ENCODE measurements around the gene SPAG8. TPM values are rescaled to one million over a fixed set of nuclear protein-coding genes. Genes with fewer than 3 reads are reported as not detected.

The SPAG8 gene
- total and polyA plus RNA-seq, 10 of the 15 experiments (the other 5 are each of a cell fraction or from before 2014, with no cell fraction given): 0.40 to 1.1 (median 0.72) TPM

- ChIA-PET CTCF (interaction anchor here (1.1 to 12.7 kb wide), 5 partner anchors 10 to 68 kb away, joined by 3 to 92 read pairs (median 7); partner anchors contain the start of genes FAM221B and TMEM8B), RAD21 (ENCODE audit: unreplicated experiment) (interaction anchor here (1.1 to 4.7 kb wide), 4 partner anchors 24 to 68 kb away, joined by 3 to 18 read pairs (median 7); no protein-coding TSS in a partner anchor), SMC1A (ENCODE audit: uncharacterized antibody, unreplicated experiment) (interaction anchor here (1.6 to 3.0 kb wide), 2 partner anchors 24 to 32 kb away, joined by 5 to 13 read pairs; no protein-coding TSS in a partner anchor), POLR2A (no interaction called here)
- WGBS (ENCODE audit: insufficient coverage, insufficient replicate concordance, low lambda C conversion rate, missing lambda C conversion rate): 38% methylated on average over 5 of the region's 5 CpGs
- H3K4me3 ChIP-seq: no peak overlapping the region
- no peaks in the 10 kb centered on the region for H3K36me3 ChIP-seq (ENCODE audit: control insufficient read depth in 2 of 2, insufficient read depth in 2 of 2, low read length in 1 of 2)
- in situ Hi-C loops (cut with MboI): no loop called here
- H3K4me1 ChIP-seq (ENCODE audit: control insufficient read depth, insufficient read depth, low read length): no peaks in the 10 kb centered on the region
- H3K79me2 ChIP-seq (ENCODE audit: control insufficient read depth, insufficient read depth, low read length): no peaks in the 10 kb centered on the region
- intact Hi-C loops (cut with micrococcal nuclease; ENCODE audit: unreplicated experiment): no loop called here
- no TSS peak for BruUV-seq (replicated peaks)
- FAIRE-seq (no peak), DNase-seq (ENCODE audit: low read depth, low spot score) (no peak), ATAC-seq (no peak)
- no peaks in the 10 kb centered on the region for H3K9me3 ChIP-seq (replicated peaks; ENCODE audit: control insufficient read depth, insufficient read depth, low read length)
- H3K27me3 ChIP-seq (replicated peaks in 1 of 2; ENCODE audit: control insufficient read depth in 2 of 2, insufficient read depth in 2 of 2, low read length in 1 of 2): no peaks in the 10 kb centered on the region
- no peak overlapping the region for H3K27ac ChIP-seq (ENCODE audit: control insufficient read depth, insufficient read depth)
- no peak overlapping the region for H3K4me2 ChIP-seq (ENCODE audit: control insufficient read depth, insufficient read depth)
- no peak for TF ChIP-seq RB1 (IDR thresholded peaks at IDR 0.05; ENCODE audit: borderline replicate concordance)
- no peak for TF ChIP-seq ZNF24 (IDR thresholded peaks at IDR 0.05)
- no peak for TF ChIP-seq REST (IDR thresholded peaks at IDR 0.05; ENCODE audit: low read depth, low read length)
- TF ChIP-seq USF1 (IDR thresholded peaks at IDR 0.05; ENCODE audit: borderline replicate concordance, extremely low read length, insufficient read depth, low read depth, low read length): no peak
- no peak for TF ChIP-seq USF2 (IDR thresholded peaks at IDR 0.05; ENCODE audit: borderline replicate concordance, low read depth, low read length)
- TF ChIP-seq ATF3 (IDR thresholded peaks at IDR 0.05; ENCODE audit: borderline replicate concordance, extremely low read depth, low read depth, low read length): no peak
- TF ChIP-seq BRCA1 (IDR thresholded peaks at IDR 0.05; ENCODE audit: low read depth, low read length): no peak
- no peak for TF ChIP-seq BCL11A (IDR thresholded peaks at IDR 0.05; ENCODE audit: low read depth, low read length)
- TF ChIP-seq PAX8 (IDR thresholded peaks at IDR 0.05): no peak
- TF ChIP-seq, protein P1, sequence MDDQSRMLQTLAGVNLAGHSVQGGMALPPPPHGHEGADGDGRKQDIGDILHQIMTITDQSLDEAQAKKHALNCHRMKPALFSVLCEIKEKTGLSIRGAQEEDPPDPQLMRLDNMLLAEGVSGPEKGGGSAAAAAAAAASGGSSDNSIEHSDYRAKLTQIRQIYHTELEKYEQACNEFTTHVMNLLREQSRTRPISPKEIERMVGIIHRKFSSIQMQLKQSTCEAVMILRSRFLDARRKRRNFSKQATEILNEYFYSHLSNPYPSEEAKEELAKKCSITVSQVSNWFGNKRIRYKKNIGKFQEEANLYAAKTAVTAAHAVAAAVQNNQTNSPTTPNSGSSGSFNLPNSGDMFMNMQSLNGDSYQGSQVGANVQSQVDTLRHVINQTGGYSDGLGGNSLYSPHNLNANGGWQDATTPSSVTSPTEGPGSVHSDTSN (IDR thresholded peaks at IDR 0.05; ENCODE audit: insufficient replicate concordance, low read depth, low read length): no peak
- TF ChIP-seq, protein P2, sequence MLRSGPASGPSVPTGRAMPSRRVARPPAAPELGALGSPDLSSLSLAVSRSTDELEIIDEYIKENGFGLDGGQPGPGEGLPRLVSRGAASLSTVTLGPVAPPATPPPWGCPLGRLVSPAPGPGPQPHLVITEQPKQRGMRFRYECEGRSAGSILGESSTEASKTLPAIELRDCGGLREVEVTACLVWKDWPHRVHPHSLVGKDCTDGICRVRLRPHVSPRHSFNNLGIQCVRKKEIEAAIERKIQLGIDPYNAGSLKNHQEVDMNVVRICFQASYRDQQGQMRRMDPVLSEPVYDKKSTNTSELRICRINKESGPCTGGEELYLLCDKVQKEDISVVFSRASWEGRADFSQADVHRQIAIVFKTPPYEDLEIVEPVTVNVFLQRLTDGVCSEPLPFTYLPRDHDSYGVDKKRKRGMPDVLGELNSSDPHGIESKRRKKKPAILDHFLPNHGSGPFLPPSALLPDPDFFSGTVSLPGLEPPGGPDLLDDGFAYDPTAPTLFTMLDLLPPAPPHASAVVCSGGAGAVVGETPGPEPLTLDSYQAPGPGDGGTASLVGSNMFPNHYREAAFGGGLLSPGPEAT (IDR thresholded peaks at IDR 0.05; ENCODE audit: low read depth): no peak
- no peaks in the 10 kb centered on the region for H4K20me1 ChIP-seq (ENCODE audit: control insufficient read depth, insufficient read depth)
- H3K9ac ChIP-seq (ENCODE audit: control insufficient read depth, insufficient read depth, low read length): no peak overlapping the region
- H2AFZ ChIP-seq (ENCODE audit: control insufficient read depth, low read depth, low read length): no peak overlapping the region
These were observed 46.4 kb upstream of the SPAG8 start for GRCh38 chr9:35858458-35858857.

Data from GM12878 (cell line).